H1 (cell line): Measurements from ENCODE around the gene SCYL1. TPM values are rescaled to one million over a fixed set of nuclear protein-coding genes. Genes with fewer than 3 reads are reported as not detected.

Experiments
- CTCF ChIA-PET: fragments of 300-600 bp; sonication (Branson Sonifier 250); formaldehyde crosslinking; loops from one replicate; lab custom pipeline; 2021; ENCODE audit not compliant: partially characterized antibody; lab: Charles Lee
- POLR2A ChIA-PET: fragments of 300-600 bp; sonication (Branson Sonifier 250); formaldehyde crosslinking; loops from one replicate; lab custom pipeline; 2021; ENCODE audit warnings: inconsistent platforms; ENCODE audit not compliant: partially characterized antibody; lab: Charles Lee
- DNase-seq, 2 experiments: peaks; one replicate each; pipeline versions ENCODE4 v3.0.0 to v3.0.0-alpha.2; 2010 to 2022; ENCODE audit warnings: low spot score in 2 of 2, low read depth in 1 of 2, mixed read lengths in 1 of 2
- FAIRE-seq: peaks from 2 replicates; lab custom pipeline; 2011; peaks lifted over from hg19 to GRCh38; lab: Jason Lieb, UNC
- H2AFZ ChIP-seq: 2 replicates; pipeline ENCODE4 v1.8.1; 2012; ENCODE audit warnings: low read length, inconsistent platforms
- H2AK5ac ChIP-seq: 2 replicates; pipeline ENCODE4 v1.6.1; 2013; ENCODE audit warnings: low read depth, low read length
- H2BK120ac ChIP-seq: replicated peaks from 2 replicates; pipeline ENCODE3; 2013; ENCODE audit warnings: low read depth, low read length, inconsistent platforms
- H2BK12ac ChIP-seq: 2 replicates; pipeline ENCODE4 v1.6.1; 2013; ENCODE audit warnings: low read depth, low read length
- H2BK15ac ChIP-seq: 2 replicates; pipeline ENCODE4 v1.6.1; 2013; ENCODE audit warnings: low read length
- H2BK20ac ChIP-seq: 2 replicates; pipeline ENCODE4 v1.6.1; 2013; ENCODE audit warnings: low read length
- H2BK5ac ChIP-seq: 2 replicates; pipeline ENCODE4 v1.6.1; 2013; ENCODE audit warnings: low read depth, low read length
- H3K14ac ChIP-seq: 2 replicates; pipeline ENCODE4 v1.6.1; 2013; ENCODE audit warnings: inconsistent platforms; ENCODE audit not compliant: insufficient read length
- H3K18ac ChIP-seq: 2 replicates; pipeline ENCODE4 v1.6.1; 2013; ENCODE audit warnings: low read length; ENCODE audit errors: extremely low read depth
- H3K23ac ChIP-seq: 2 replicates; pipeline ENCODE4 v1.6.1; 2013; ENCODE audit warnings: inconsistent platforms; ENCODE audit not compliant: insufficient read length
- H3K23me2 ChIP-seq: 2 replicates; pipeline ENCODE4 v1.6.1; 2013; ENCODE audit warnings: low read depth, low read length
- H3K27ac ChIP-seq: 2 replicates; pipeline ENCODE4 v1.6.1; 2011; ENCODE audit warnings: low read depth, low read length, inconsistent platforms
- H3K27me3 ChIP-seq, 4 experiments: replicated peaks in 1 of 4; 1 replicate in 1 of 4; 2 replicates in 3 of 4; pipeline versions ENCODE4 v1.6.1 to v1.8.1; 2011 to 2013; ENCODE audit warnings: low read length in 3 of 4, mild to moderate bottlenecking in 3 of 4, inconsistent platforms in 2 of 4, mixed read lengths in 2 of 4, moderate library complexity in 1 of 4; ENCODE audit not compliant: control insufficient read depth in 3 of 4, insufficient read depth in 3 of 4; ENCODE audit errors: extremely low read depth in 1 of 4
- H3K36me3 ChIP-seq, 4 experiments: 2 replicates each; pipeline versions ENCODE4 v1.6.1 to v1.8.1; 2011 to 2013; ENCODE audit warnings: mild to moderate bottlenecking in 4 of 4, low read length in 3 of 4, moderate library complexity in 2 of 4, control low read depth in 1 of 4, inconsistent platforms in 1 of 4; ENCODE audit not compliant: insufficient read depth in 4 of 4, control insufficient read depth in 2 of 4
- H3K4ac ChIP-seq: replicated peaks from 2 replicates; pipeline ENCODE3; 2013; ENCODE audit warnings: low read length, low read depth, mixed read lengths, inconsistent platforms; ENCODE audit not compliant: insufficient read length
- H3K4me1 ChIP-seq, 4 experiments: replicated peaks in 1 of 4; 1 replicate in 1 of 4; 2 replicates in 3 of 4; pipeline versions ENCODE4 v1.6.1 to v1.8.1; 2011 to 2013; ENCODE audit warnings: low read length in 3 of 4, inconsistent platforms in 2 of 4, mixed read lengths in 1 of 4; ENCODE audit not compliant: insufficient read depth in 4 of 4, control insufficient read depth in 3 of 4
- H3K4me2 ChIP-seq, 2 experiments: 2 replicates each; pipeline versions ENCODE4 v1.6.1 to v1.8.1; 2011 to 2013; ENCODE audit warnings: low read depth in 2 of 2, low read length in 2 of 2, control low read depth in 1 of 2, inconsistent platforms in 1 of 2, mild to moderate bottlenecking in 1 of 2; ENCODE audit not compliant: insufficient read depth in 1 of 2
- H3K4me3 ChIP-seq, 4 experiments: fragments of 200-600, 300-600 bp in 1 of 4; sonication (generic), shearing (Covaris generic), sonication (Bioruptor Twin) in 1 of 4; 2 replicates each; pipeline versions ENCODE4 v1.5.1 to v1.8.1; 2011 to 2016; ENCODE audit warnings: low read length in 4 of 4, low read depth in 3 of 4, control low read depth in 2 of 4, inconsistent platforms in 2 of 4, mild to moderate bottlenecking in 2 of 4, mixed read lengths in 1 of 4, moderate library complexity in 1 of 4; ENCODE audit not compliant: insufficient read depth in 2 of 4; ENCODE audit errors: extremely low read depth in 1 of 4
- H3K56ac ChIP-seq: replicated peaks from 2 replicates; pipeline ENCODE3; 2013; ENCODE audit warnings: low read depth, mild to moderate bottlenecking, mixed read lengths, low read length, inconsistent platforms; ENCODE audit not compliant: insufficient read length
- H3K79me1 ChIP-seq: 2 replicates; pipeline ENCODE4 v1.6.1; 2013; ENCODE audit warnings: low read depth, low read length, control low read depth
- H3K79me2 ChIP-seq, 2 experiments: 2 replicates each; pipeline versions ENCODE4 v1.6.1 to v1.8.1; 2012 to 2013; ENCODE audit warnings: low read length in 2 of 2, mild to moderate bottlenecking in 2 of 2, inconsistent platforms in 1 of 2; ENCODE audit not compliant: insufficient read depth in 2 of 2, control insufficient read depth in 1 of 2
- H3K9ac ChIP-seq, 4 experiments: replicated peaks in 1 of 4; 1 replicate in 1 of 4; 2 replicates in 3 of 4; pipeline versions ENCODE4 v1.6.1 to v1.8.1; 2011 to 2013; ENCODE audit warnings: low read depth in 3 of 4, low read length in 3 of 4, control low read depth in 2 of 4, mild to moderate bottlenecking in 2 of 4, moderate library complexity in 2 of 4, inconsistent platforms in 1 of 4; ENCODE audit errors: extremely low read depth in 1 of 4
- H3K9me3 ChIP-seq, 2 experiments: 2 replicates each; pipeline versions ENCODE4 v1.6.1 to v1.8.1; 2012 to 2013; ENCODE audit warnings: mild to moderate bottlenecking in 2 of 2, moderate library complexity in 2 of 2, control low read depth in 1 of 2, inconsistent platforms in 1 of 2, low read depth in 1 of 2, low read length in 1 of 2, mixed read lengths in 1 of 2; ENCODE audit not compliant: insufficient read depth in 2 of 2
- H4K20me1 ChIP-seq, 2 experiments: replicated peaks in 1 of 2; 2 replicates each; pipeline versions ENCODE3 to v1.8.1; 2011 to 2013; ENCODE audit warnings: inconsistent platforms in 2 of 2, low read length in 2 of 2, mild to moderate bottlenecking in 1 of 2; ENCODE audit not compliant: insufficient read depth in 2 of 2, control insufficient read depth in 1 of 2
- H4K5ac ChIP-seq: 2 replicates; pipeline ENCODE4 v1.6.1; 2013; ENCODE audit warnings: low read length, low read depth, mixed read lengths, inconsistent platforms; ENCODE audit not compliant: insufficient read length
- H4K8ac ChIP-seq: 2 replicates; pipeline ENCODE4 v1.8.0; 2013; ENCODE audit warnings: mild to moderate bottlenecking, moderate library complexity, low read length, inconsistent platforms; ENCODE audit not compliant: insufficient read depth; ENCODE audit errors: extremely low read depth
- H4K91ac ChIP-seq: replicated peaks from 2 replicates; pipeline ENCODE3; 2013; ENCODE audit warnings: low read length, mixed read lengths, inconsistent platforms; ENCODE audit not compliant: insufficient read length
- BRCA1 ChIP-seq: IDR thresholded peaks from 2 replicates; pipeline ENCODE4 v1.6.1; 2012; ENCODE audit warnings: low read depth, low read length, improper control_type of control experiment
- PHF8 ChIP-seq: fragments of 200-600 bp; sonication (generic); conservative IDR thresholded peaks from 2 replicates; pipeline ENCODE4 v1.7.1; 2012; ENCODE audit warnings: low read depth, mild to moderate bottlenecking, inconsistent platforms, low read length, moderate library complexity
- WGBS, 2 experiments: shearing (Covaris generic) in 1 of 2; methylation state at CpG; one replicate each; pipeline versions ENCODE4 v1.1.6 to v1.1.7; 2013 to 2015; ENCODE audit warnings: low lambda C conversion rate in 2 of 2, mixed read lengths in 2 of 2, inconsistent platforms in 1 of 2, low coverage in 1 of 2, missing lambda C conversion rate in 1 of 2; ENCODE audit not compliant: insufficient replicate concordance in 2 of 2, insufficient coverage in 1 of 2, insufficient read length in 1 of 2; ENCODE audit errors: extremely low coverage in 1 of 2, missing lambda C conversion rate in 1 of 2; 5-methylcytosine and 5-hydroxymethylcytosine counted together
- polyA plus RNA-seq, 7 experiments: library from polyadenylated mRNA; depleted of rRNA in 3 of 7; stranded (reverse) in 5 of 7; unstranded in 2 of 7; fragments of >200 nt in 5 of 7; fragments of 200-250 nt in 2 of 7; gene quantifications; 1 replicate in 5 of 7; 2 replicates in 1 of 7; 4 replicates in 1 of 7; pipeline versions ENCODE4 v1.2.1 to v1.2.3, GENCODE V29; 2011 to 2013; ENCODE audit warnings: missing spikeins in 2 of 7, mixed read lengths in 2 of 7
- total RNA-seq: library from RNA; stranded (reverse); fragmentation: NEBNext Ultra II Directional; extraction: Animal tissue kit (Norgen Biotek cat#: 25700); gene quantifications from 2 replicates; pipeline ENCODE4 v1.2.1, GENCODE V29; 2021

Gene SCYL1
- total and polyA plus RNA-seq, 2 of the 8 experiments (the other 6 are each of a cell fraction or from before 2014, with no cell fraction given): 59.8 to 77.7 TPM

DNA sequence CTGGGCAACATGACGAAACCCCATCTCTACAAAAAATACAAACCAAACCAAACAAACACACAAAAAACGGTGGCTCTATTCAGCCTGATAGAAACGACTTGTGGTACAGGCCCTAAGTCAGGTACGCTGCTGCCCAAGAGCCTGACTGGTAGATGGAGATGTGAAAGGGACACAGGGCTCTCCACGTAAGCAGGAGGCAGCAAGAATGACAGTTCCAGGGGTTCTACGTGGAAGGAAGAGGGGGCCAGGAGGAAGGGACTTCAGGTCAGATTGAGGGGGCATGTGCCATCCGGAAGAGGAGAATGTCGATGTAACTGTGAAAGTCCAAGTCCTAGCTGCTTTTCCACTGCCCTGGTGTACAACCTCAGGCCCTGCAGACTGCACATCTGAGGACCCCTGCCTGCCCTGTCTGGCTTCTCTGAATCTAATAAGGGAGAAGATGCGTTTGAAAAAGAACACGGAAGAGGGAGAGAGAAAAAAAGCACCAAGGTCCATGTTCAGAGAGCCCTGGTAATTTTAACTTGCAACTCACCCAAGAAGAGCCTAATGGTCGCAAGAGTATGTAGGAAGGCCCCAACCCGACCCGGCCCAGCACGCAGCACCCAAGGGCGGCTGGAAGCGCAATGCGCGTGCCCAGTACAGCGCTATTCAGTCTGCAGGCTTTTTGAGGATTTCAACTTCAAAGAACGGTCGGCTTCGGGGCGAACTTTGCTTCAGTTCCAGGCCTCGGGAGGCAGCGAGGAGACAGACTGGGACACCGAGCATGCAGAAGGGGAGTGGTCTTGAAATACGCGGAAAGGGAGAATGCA lies 44.5 kb downstream of the SCYL1 start:
- Histone ChIP-seq H2BK15ac (0 out of 2 replicates have a peak overlapping the region, but pooled peaks have one; percentile 61), H3K9ac (peak overlapping the region in 3 of 4 experiments; percentile 8 to 73 (median 38); a peak in 5 of 7 replicates), H3K14ac (no peak overlapping the region), H3K56ac (peak overlapping the region; percentile 34), H3K79me2 (peaks cover 0 to 11% of the 10 kb centered on the region in 2 experiments; a peak in 1 of 4 replicates), H2AFZ (no peak overlapping the region), H4K8ac (no peak overlapping the region), H3K27ac (peak overlapping the region; percentile 13; the same call in 1 of the 2 replicates), H2BK20ac (no peak overlapping the region), H3K4me1 (peaks cover 5 to 23% (median 14%) of the 10 kb centered on the region in 4 experiments), H3K4me3 (peak overlapping the region; percentile 67 to 97 (median 92)), H2BK5ac (peak overlapping the region; percentile 21; the same call in 1 of the 2 replicates), H3K18ac (0 out of 2 replicates have a peak overlapping the region, but pooled peaks have one; percentile 48), H3K36me3 (no peaks in the 10 kb centered on the region), H4K20me1 (peaks cover 15 to 16% of the 10 kb centered on the region in 2 experiments), H4K91ac (no peak overlapping the region), H3K27me3 (peaks cover 0 to 3% (median 0%) of the 10 kb centered on the region in 4 experiments; a peak in 3 of 7 replicates), H3K4ac (peak overlapping the region; percentile 8), H3K4me2 (peak overlapping the region; percentile 72 to 90), H3K9me3 (no peaks in the 10 kb centered on the region), H2BK120ac (no peak overlapping the region), H3K23me2 (peaks cover 6% of the 10 kb centered on the region; the same call in 1 of the 2 replicates), H4K5ac (peak overlapping the region; percentile 47), H2BK12ac (no peak overlapping the region), H3K79me1 (peaks cover 2% of the 10 kb centered on the region; the same call in 1 of the 2 replicates), H3K23ac (no peak overlapping the region), H2AK5ac (no peak overlapping the region)
- DNase-seq (no peak), FAIRE-seq (no peak)
- TF ChIP-seq PHF8 (0 out of 2 replicates have a peak, but pooled peaks have one; percentile 38), BRCA1 (no peak)
- 22% methylated on average over 28 of the region's 28 CpGs; no CpG with 5 or more reads in 1 of the 2 experiments for WGBS, 2 experiments
- ChIA-PET CTCF (interaction anchor here (0.8 to 16.3 kb wide), 9 partner anchors 9 to 294 kb away, joined by 3 to 284 read pairs (median 31); partner anchors contain the start of gene LTBP3), POLR2A (interaction anchor here (0.9 to 2.0 kb wide), 4 partner anchors 10 to 72 kb away, joined by 3 to 14 read pairs (median 4); partner anchors contain the start of gene LTBP3)
